Amniotic epithelial cell (primary cell): Measurements from ENCODE around the gene TIMM22.

ENCODE experiments used
- DNase-seq: peaks from one replicate; pipeline ENCODE4 v3.0.0-alpha.2; 2010; ENCODE audit warnings: low read depth

Gene TIMM22

GRCh38 chr17:1022278-1023024, 25.5 kb downstream of the TIMM22 start:
- no peak for DNase-seq

GRCh38 chr17:1024076-1024475, 27.1 kb downstream of the TIMM22 start:
- DNase-seq = no peak

- DNase-seq = no peak
Observed at GRCh38 chr17:1025733-1026598, 29.0 kb downstream of the TIMM22 start.

- DNase-seq = no peak
Observed at GRCh38 chr17:1026599-1026975, 29.7 kb downstream of the TIMM22 start.

DNA sequence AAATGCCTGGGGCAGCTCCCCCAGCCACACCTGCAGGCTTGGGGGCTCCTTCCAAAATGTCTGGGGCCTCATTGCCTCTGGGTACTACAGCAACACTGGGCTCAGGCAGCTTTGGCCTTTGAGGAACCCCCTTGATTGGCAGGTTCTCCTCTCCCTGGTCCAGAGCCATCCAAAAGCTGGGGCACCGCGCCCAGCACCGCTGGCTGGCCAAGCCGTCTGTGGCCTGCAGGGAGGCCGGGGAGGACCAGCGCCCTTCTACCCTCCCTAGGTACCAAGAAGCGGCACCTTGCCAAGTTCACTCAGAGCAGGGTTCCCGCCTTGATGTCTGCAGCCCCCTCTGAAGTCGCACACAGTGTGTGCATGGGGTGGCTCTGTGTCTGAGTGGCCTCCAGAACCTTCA, 30.1 kb downstream of the TIMM22 start:
- no peak for DNase-seq

DNA sequence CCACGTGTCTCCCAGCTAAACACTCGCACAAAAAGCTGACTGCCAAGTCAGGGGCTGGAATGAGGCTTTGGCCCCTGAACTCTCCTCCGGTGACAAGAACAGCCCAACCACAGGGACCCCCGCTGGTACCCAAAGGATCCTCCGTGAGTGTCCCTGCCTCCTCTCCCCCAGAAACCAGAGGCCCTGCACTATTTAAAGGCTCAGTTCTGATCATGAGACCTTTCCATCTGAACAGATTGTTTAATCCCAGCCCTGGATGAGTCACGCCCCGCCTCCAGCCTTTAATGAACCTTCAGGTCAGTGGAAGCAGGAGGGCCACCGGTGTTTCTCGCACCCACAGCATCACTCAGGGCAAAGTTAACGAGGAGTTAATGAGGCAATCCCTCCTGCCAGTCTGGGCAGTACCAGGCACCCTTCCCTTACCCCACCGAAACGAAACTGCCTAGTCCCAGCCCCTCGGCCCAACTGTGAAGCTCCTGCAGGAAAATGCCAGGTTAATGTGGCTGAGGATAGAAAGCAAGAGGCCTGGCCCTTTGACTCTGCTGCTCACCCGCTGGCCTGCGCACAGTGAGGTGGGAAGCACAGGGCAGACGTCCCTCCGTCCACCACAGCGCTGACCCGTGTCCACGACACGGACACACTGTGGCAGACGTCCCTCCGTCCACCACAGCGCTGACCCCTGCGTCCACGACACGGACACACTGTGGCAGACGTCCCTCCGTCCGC, 32.4 kb downstream of the TIMM22 start:
- peak; percentile 63 for DNase-seq

- no peak for DNase-seq
Observed at GRCh38 chr17:1029922-1030644, 33.2 kb downstream of the TIMM22 start.

DNA sequence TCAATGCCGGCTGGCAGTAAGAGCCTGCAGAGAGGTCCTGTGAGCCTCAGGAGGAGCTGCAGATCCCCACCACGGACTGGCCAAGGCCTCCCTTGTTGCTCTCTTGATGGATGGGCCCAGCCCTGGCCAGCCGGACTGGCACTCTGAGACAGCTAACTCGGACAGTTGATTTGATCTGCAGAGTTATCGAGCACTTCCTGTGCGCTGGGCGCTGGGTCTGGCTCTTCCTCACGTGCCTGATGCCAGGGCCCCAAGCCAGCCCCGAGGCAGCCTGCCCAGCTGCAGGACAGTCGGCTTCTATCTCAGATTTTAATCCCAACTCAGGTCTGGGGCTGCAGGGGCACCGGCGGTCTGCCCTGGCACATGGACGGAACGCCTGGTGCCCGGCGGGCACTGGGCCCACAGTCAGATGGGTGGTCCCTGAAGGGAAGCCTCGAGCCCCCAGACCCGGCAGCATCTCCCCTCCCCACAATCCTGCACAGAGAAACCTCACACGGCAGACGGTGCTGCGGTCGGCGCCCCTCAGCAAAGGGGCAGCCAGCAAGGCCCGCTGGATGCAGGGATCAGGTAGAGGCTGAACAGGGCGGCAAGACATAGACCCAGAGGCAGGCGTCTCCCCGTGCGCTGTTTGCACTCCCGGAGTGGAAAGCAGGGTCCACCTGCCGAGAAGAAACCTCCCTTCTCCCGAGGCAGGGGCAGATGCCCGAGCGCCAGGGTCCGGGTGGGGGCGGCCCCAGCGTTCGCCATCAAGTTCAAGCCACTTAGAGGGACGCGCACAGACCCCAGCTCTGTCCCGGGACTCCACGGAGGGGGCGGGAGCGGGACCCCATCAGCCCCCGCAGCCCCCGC, 34.0 kb downstream of the TIMM22 start:
- no peak for DNase-seq

DNA sequence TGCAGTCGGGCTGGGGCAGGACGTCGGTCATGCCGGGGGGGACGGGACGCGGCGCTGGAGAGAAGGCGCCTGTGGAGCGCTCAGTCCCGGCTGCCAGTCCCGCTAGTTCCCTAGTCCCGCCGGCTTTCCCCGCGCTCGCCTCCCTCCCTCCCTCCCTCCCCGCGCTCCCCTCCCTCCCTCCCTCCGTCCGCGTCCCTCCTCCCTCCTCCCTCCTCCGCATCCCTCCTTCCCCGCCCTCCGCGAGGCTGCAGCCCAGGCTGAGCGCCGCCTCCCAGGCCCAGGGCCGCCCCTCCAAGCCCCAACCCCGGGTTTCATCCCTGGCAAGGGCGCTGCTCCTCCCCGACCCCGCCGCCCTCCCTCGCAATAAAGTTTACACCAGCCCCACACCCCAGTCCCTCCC, 34.8 kb downstream of the TIMM22 start:
- peak; percentile 59 for DNase-seq

GRCh38 chr17:1032391-1032790, 35.5 kb downstream of the TIMM22 start:
- no peak for DNase-seq

GRCh38 chr17:1033503-1033902, 36.6 kb downstream of the TIMM22 start:
- DNase-seq = no peak

DNA sequence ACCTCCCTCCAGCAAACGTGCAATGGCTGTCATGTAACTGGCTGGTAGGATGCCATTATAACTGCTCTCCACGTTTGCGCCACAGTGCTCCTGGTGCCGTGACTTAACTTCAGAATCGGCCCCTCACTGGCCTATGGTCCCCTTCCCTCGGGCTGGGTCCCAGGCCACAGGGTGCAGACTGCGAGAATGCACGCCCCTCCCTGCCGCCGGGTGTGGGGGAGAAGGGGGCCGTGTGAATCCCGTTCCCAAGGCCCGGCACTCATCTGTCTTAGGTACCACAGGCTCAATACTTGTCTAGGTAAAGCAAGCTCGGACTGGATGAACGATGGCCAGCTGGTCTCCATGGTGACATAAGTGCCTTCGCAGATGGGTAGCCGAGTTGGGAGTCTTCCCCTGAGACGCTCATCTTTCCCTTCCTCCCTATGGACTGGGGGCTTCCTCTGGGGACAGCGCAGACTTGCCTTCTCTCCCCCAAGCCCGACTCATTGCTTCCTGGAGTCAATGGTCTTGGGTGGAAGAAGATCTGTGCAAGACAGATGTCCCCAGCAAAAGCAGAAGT, 37.8 kb downstream of the TIMM22 start:
- no peak for DNase-seq

DNA sequence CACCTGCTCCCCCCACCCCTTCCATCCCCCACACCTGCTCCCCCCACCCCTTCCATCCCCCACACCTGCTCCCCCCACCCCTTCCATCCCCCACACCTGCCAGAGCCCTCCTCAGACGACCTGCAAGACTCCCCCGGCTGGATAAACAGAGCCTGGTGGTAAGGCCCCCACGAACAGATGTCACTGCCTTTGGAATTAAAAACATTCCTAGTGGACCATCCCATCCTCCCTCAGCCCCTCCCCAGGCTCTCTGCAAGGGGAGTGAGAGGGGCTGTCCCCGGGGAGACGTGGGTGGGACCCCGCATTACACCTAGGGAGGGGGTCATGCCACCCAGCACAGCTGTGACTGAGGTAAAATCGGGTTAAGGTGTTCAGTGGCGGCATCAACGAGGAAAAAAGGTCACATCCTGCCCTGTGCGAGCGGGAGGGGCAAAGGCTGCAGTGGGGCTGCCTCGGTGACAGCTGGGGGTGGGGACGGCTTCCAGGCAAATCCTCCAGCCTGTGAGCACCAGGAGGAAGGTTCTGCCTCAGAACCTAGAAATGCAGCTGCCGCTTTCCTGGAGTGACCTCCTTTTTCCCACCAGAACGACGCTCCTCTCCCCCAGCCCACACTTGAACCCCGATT, 38.7 kb downstream of the TIMM22 start:
- no peak for DNase-seq

GRCh38 chr17:1036171-1036844, 39.4 kb downstream of the TIMM22 start:
- DNase-seq = no peak

GRCh38 chr17:1036845-1037237, 39.9 kb downstream of the TIMM22 start:
- DNase-seq = no peak

GRCh38 chr17:1037238-1037879, 40.4 kb downstream of the TIMM22 start:
- DNase-seq = no peak

DNA sequence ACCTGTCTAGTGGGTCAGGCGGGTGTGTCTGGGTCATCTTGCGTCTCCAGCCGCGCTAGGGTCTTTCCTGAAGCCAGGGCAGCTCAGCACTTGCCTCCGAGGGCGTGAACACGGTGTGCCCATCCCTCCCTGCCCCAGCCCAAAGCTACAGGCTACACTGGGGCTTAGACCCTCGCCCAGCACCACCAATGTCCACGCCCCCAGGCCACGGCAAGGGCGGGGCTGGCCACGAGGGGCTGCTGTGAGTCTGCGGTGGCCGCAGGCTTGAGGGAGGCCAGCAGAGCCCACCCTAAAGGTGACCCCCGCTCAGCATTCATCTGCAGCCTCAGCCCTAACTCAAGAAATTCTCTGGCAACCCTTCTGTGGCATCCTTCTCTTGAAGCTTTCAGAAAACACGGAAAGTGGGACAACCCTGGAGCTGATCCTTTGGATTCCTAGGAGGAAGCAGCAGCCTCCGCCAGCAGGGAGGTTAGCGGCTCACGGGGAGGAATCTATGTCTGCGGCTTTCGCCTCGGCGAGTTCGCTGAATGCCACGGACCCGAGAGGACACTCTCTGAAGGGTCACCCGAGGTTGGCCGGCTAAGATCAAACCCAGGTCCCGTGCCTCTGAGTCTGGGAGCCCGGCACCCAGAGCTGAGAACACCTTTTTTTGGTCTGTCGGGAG, 41.7 kb downstream of the TIMM22 start:
- no peak for DNase-seq

DNA sequence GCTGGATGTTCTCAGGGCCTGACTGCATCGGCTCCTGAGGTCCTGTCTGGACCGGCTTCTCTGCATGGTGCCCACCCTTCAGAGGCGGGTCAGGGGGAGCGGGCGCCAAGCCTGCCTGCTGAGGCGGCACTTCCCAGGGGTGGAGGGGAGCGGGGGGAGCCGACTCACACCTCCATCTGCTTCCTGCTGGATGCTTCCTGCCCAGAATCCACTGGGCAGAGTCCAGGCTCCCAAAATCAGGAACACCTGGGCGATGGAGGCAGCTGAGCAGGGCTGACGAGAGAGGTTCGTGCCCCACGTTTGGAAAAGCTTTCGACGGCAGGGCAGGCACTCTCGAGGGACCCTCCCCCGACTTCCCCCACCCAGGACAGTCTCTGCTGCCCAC, 42.2 kb downstream of the TIMM22 start:
- no peak for DNase-seq
